GM18519 (cell line): Measurements from ENCODE around the gene TMEM53.

ENCODE experiments used
- ATAC-seq: cut with Tn5 transposase; IDR thresholded peaks from one replicate; pipeline ENCODE4 v1.9.1; 2021; ENCODE audit warnings: mild to moderate bottlenecking, moderate library complexity; ENCODE audit not compliant: unreplicated experiment, low FRiP score

TMEM53 gene

GRCh38 chr1:44634606-44635189 is 39.6 kb downstream of the TMEM53 start:
- no peak for ATAC-seq

- no peak for ATAC-seq
These were observed 41.7 kb downstream of the TMEM53 start for GRCh38 chr1:44632598-44632997.

DNA sequence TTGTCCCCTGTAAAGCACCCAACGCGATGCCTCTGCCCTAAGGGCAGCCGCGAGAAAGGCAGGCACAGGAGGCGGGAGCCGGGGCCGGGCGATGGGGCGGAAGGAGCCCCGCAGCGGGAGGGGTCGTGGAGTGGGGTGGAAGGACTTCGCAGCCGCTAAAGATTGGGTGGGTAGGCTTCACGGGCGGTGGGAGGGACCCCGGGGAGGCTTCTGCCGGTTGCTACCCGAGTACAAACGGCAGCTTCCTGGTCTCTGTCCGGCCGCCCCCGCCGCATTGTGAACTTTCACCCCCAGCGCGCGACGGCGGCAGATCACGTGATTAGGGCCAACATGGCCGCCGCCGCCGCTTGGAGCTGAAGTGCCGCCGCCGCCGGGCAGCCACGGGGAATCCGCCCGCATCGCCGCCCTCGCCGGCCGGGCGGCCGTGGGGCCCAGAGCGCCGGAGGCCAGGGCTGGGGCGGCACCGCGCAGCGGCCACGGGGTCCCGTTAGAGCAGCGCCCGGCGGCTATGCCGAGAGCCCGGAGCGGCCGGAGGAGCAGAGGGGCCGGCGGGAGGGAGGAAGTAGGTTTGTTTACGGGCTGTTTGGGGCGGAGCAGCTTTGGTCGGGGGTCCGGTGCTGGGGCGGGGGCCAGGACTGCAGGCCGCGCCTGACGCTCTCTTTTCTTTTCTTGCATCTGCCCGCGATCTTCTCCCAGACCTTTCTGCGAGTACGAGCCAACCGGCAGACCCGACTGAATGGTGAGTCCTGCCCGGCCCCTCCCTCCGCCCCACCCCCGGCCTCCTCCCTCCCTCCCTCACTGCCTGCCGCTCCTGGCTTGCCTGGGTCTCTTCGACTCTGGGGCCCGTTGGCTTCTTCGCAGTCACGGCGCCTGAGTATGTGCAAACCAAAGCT is 42.4 kb downstream of the TMEM53 start:
- no peak for ATAC-seq

DNA sequence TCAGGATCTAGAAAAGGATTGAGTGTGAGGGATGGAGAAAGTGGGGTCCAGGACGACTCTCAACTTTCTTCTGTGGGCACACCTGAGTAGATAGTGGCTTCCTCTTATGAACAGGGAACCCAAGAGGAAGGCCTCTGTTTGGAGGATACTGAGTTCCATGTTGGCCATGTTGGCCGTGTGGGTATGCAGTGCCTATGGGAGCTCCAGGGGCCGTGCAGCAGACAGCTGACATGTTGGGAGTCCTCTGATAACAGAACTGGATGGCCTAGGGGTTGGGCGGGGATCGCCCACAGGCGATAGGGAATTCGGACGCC is 43.0 kb downstream of the TMEM53 start:
- no peak for ATAC-seq

- no peak for ATAC-seq
These were observed 44.2 kb downstream of the TMEM53 start for GRCh38 chr1:44630116-44630515.

DNA sequence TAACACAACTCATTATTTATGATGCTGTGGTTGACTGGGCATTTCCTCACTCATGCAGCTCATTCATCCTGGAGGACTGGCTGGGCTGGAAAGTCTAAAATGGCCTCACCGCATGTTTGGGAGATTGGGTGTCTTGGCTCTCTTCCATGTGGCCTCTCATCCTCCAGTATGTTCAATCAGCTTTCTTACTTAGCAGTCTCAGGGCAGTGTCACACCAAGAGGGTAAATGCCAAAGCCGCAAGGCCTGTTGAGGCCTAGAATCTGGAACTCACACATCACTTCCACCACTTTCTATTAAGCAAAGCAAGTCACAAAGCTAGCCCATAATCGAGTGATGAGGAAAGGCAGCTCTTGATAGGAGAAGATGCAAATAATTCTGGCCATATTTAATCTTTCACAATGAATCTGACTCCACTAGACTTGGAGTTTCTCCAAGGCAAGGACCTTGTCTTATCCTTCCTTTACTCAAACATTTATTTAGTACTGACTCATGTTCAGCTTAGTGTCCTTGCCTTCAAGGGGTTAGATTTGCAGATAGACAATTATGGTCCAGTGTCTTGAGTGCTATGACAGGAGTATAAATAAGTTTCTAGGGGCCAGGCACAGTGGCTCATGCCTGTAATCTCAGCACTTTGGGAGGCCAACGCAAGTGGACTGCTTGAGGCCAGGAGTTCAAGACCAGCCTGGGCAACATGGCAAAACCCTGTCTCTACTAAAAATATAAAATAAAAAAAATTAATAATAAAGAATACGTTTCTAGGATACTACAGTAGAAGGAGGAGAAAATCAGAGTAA is 45.1 kb downstream of the TMEM53 start:
- ATAC-seq: no peak

GRCh38 chr1:44625348-44625747 is 48.9 kb downstream of the TMEM53 start:
- no peak for ATAC-seq

DNA sequence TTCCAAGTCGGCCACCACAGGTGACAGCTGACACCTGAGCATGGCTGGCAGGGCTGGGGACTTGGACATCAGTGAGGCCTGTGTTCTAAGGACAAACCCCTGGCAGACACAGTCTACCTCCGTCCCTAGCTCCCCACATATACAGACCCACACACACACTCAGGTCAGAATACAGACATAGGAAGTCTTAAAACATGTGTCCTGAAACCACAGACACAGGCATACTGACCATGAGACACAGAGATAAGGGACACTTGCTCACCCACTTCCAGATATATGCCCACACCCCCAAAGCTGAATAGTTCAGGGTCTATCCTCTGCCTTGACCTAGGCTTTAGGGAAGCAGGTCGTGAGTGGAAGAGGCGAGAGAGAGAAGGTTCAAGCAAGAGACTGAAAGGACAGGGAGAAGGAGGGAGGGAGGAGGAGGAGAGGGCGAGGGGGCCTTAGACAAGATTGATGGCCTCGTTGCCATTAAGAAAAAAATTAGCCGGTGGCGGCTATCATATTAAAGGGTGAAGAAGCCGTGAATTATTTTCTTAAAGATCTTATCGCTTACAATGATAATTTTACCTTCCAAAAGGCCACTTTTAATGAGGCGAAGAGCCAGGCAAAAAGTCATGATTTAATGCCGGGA is 49.9 kb downstream of the TMEM53 start:
- no peak for ATAC-seq

GRCh38 chr1:44621841-44622286 is 52.4 kb downstream of the TMEM53 start:
- no peak for ATAC-seq

- ATAC-seq: no peak
These were observed 54.2 kb downstream of the TMEM53 start for GRCh38 chr1:44620072-44620471.

DNA sequence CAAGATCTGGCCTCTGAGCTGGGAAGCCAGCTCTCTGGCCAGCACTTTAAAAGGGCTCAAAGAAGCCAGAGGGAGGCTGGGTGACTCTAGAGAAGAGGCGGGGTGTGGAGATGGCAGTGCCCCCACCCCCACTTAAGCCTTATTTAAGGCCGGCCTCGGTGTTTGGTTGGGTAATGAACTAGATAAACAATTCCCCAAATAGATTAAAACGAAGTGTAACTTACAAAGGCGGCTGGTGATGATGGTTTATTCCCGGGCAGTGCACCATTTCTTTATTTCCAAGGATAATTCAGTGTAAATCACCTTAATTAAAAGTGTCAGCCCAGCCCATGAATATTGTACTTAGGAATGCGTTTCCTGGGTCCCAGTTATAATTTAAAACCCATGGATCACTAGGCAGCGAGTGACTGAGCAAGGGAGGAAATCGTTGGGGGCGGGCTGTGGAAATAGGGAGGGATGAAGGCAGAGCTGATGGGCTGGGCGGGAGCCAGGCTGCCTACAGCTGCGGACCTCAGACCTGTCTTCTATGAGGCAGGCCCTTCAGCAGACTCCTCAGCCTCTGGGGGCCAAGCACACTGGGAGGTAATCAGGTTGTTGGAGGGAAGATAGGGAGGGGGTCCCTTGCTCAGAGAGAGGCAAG is 54.9 kb downstream of the TMEM53 start:
- no peak for ATAC-seq

DNA sequence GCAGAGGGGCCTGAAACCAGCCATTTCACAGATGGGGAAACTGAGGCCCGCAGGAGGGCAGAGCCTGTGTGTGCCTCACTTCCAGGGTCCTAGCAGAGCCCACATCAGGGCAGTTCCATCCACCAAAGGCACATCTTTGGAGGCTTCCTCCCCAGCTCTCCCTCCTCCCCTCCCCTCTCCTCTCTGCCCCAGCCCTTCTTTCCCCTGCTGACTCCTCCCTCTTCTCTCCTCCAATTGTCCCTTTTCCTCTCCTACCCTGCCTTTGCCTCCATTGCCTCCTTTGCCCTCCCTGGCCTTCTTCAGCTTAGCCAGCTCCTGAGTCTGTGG is 56.6 kb downstream of the TMEM53 start:
- no peak for ATAC-seq

DNA sequence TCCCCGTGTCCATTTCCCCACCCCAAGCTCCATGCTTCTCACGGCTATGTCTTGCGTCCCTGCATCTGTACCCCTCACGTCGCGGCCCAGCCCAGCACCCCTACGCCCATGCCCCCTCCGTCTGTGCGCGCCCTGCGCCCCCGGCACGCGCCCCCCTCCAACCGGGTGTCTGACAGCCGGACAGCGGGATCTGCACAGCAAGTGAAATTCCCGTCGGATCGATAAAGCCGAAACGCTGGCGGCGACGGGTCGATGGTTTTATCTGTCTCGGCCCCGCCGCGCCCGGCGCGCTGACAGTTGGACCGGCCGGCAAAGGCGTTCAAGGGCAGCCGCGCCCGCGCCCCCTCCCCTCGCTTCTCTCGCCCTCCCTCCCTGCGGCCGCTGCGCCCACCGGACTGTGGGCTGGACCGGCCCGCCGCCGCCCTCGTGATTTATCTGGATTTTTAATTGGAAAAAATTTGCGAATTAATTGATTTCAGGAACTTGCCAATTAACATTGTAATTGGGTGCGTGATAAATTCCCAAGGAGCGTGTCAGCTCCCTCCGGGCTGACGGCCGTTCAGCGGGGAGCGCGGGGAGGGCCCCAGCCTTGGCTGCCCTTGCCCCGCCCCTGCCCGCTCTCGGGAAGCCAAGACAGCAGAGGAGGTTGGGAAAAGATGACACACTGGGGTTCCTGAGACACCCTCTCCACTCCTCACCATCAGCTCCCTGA is 57.1 kb downstream of the TMEM53 start:
- ATAC-seq: no peak

- ATAC-seq: no peak
These were observed 57.8 kb downstream of the TMEM53 start for GRCh38 chr1:44616284-44616990.

GRCh38 chr1:44613941-44614340 is 60.3 kb downstream of the TMEM53 start:
- ATAC-seq: no peak

- no peak for ATAC-seq
These were observed 62.4 kb downstream of the TMEM53 start for GRCh38 chr1:44611866-44612265.

DNA sequence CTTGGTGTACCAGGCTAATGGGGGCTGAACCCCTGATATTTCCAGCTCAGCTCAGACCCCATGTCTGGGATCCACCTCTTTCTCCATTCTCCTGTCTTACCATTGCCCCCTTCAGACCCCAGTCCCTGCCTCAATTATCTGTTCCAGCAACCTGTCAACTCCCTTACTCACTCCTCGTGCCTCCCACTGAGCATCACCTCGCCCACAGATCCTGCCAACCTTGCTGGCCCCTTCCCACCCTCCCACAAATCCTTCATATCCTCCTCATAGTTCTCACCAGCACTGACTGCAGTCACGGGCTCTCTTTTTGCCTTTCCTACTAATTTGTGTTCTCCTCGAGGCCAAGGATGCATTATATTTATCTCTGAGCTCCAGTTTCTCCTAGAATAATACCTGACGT is 62.9 kb downstream of the TMEM53 start:
- ATAC-seq: no peak

- no peak for ATAC-seq
These were observed 63.6 kb downstream of the TMEM53 start for GRCh38 chr1:44610527-44611148.
